Measurements from ENCODE around the gene TACC2. TPM values are rescaled to one million over a fixed set of nuclear protein-coding genes. Genes with fewer than 3 reads are reported as not detected.
"Not testable (repeated sequence)": the region's sequence is repeated elsewhere in the genome, so short reads cannot be mapped to it uniquely, and the experiment has no call there.

Gene TACC2
- total RNA-seq, 1 donor from 2014 or later, result not detected

DNA sequence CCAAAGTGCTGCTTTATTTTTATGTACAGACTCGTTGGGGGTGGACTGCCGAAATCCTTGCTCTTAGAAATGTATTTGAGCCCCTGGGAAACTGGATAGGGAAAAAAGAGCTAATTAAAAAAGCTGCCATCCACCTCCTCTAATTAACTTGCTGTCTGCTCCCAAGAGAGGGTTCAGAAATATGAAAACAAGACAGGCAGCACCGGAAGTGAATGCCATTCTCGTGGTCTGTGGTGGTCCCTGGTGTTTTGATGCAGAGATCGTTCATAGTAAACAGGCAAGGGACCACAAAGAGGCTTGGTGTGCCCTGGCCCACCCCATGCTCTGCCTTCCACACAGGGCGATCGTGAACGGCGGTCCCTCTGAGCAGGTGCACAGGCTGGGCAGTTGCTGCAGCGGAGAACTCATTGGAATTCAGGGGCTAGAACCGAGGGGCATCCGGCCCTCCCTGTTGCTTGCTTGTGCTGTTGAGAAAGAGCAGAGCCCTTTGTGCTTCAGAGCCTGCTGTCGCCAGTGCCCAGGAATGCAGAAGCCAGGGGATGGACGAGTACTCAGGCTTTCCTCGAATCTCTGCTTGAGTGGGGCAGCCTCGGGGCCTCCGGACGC lies 203.1 kb downstream of the TACC2 start:
- intact Hi-C loops (cut with micrococcal nuclease), result no loop called here

DNA sequence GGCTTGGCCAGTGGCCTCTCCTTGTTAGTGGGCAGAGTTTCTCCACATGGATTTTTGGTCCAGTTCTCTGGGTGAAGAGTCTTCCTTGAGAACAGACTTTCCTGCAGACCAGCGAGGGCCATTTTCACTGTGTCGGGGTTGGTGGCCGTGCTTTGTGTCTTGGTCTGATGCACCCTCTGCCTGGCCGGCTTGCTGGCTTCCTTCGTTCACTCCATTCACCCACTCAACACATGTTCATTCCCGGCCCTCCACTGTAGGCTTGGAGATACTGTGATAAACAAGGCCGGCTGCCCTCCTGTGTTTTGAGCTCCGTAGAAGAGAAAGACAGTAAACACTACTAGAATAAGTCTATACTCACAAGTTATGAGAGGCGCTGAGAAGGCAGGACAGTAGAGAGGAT lies 205.3 kb downstream of the TACC2 start:
- DNase-seq (ENCODE audit: low spot score), result no peak
- H3K36me3 Mint-ChIP-seq (ENCODE audit: low read depth), result no peaks in the 10 kb centered on the region

More for the DNA sequence above, 203.1 kb downstream of the TACC2 start:
- H3K4me3 Mint-ChIP-seq (ENCODE audit: low read depth), result no peak overlapping the region
- no peak for DNase-seq (ENCODE audit: low spot score)
- H3K27ac Mint-ChIP-seq, result no peak overlapping the region
- no peaks in the 10 kb centered on the region for H3K4me1 Mint-ChIP-seq (ENCODE audit: low read depth)
- no peaks in the 10 kb centered on the region for H3K9me3 Mint-ChIP-seq
- H3K36me3 Mint-ChIP-seq (ENCODE audit: low read depth), result no peaks in the 10 kb centered on the region
- H3K27me3 Mint-ChIP-seq (ENCODE audit: low read depth), result no peaks in the 10 kb centered on the region

DNA sequence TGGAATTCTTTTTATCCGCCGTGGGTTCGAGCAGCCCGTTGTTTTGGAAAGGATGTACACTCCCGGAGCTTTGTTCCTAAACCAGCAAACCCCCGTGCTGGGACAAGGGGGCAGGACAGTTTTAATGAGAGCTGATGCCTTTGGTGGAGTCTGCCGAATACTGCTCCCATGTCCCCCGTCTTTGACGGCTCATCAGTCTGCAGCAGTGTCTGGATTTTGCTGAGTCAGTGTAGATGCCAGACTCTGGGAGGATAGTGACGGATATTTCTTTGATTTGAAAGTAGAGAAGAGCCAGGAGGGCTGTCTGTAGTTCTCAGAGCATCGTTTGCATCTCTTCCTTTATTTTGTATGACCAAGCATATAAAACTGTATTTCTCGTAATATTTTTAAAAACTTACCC lies 207.3 kb downstream of the TACC2 start:
- intact Hi-C loops (cut with micrococcal nuclease), result no loop called here
- Mint-ChIP-seq H3K27ac (no peak overlapping the region), H3K4me3 (ENCODE audit: low read depth) (no peak overlapping the region), H3K9me3 (no peaks in the 10 kb centered on the region), H3K27me3 (ENCODE audit: low read depth) (no peaks in the 10 kb centered on the region), H3K36me3 (ENCODE audit: low read depth) (no peaks in the 10 kb centered on the region), H3K4me1 (ENCODE audit: low read depth) (no peaks in the 10 kb centered on the region)
- DNase-seq (ENCODE audit: low spot score), result no peak

More for the DNA sequence above, 205.3 kb downstream of the TACC2 start:
- H3K4me1 Mint-ChIP-seq (ENCODE audit: low read depth), result no peaks in the 10 kb centered on the region
- intact Hi-C loops (cut with micrococcal nuclease), result no loop called here
- H3K9me3 Mint-ChIP-seq, result no peaks in the 10 kb centered on the region
- no peak overlapping the region for H3K4me3 Mint-ChIP-seq (ENCODE audit: low read depth)
- no peak overlapping the region for H3K27ac Mint-ChIP-seq
- no peaks in the 10 kb centered on the region for H3K27me3 Mint-ChIP-seq (ENCODE audit: low read depth)

DNA sequence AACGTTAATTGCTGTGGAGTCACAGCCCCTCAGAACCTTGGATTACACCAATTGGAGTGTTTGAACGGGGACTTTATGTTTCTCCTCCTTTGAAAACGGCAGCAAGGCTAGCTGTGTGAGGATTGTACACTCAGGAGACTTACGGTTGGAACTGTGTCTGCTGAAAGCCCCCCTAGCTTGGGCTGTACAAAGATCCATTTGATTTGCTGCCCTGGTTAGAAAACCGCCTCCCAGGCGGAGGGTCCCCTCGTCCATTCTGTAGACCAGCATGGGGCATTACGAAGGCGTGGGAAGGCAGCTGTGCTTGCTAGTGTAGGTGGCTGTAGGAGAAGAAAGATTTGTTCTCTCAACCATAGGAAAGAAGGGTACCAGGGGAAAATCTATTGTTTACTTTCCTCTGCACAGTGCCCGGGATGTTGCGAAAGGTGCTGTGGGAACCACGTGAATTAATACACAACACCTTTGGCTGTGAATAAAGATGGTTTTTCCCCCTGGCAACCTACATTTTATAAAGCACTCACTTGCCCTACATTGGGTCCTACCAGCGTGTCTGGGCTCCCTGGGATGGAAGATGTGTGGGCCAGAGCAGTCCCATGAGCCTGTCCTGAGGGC lies 208.8 kb downstream of the TACC2 start:
- Mint-ChIP-seq H3K36me3 (ENCODE audit: low read depth) (no peaks in the 10 kb centered on the region), H3K4me3 (ENCODE audit: low read depth) (no peak overlapping the region), H3K4me1 (ENCODE audit: low read depth) (no peaks in the 10 kb centered on the region), H3K27me3 (ENCODE audit: low read depth) (no peaks in the 10 kb centered on the region), H3K27ac (no peak overlapping the region), H3K9me3 (no peaks in the 10 kb centered on the region)
- DNase-seq (ENCODE audit: low spot score), result no peak
- intact Hi-C loops (cut with micrococcal nuclease), result no loop called here

GRCh38 chr10:122198631-122199030 lies 209.7 kb downstream of the TACC2 start:
- H3K4me3 Mint-ChIP-seq (ENCODE audit: low read depth), result no peak overlapping the region
- no peaks in the 10 kb centered on the region for H3K36me3 Mint-ChIP-seq (ENCODE audit: low read depth)
- intact Hi-C loops (cut with micrococcal nuclease), result no loop called here
- DNase-seq (ENCODE audit: low spot score), result no peak
- no peaks in the 10 kb centered on the region for H3K9me3 Mint-ChIP-seq
- H3K27me3 Mint-ChIP-seq (ENCODE audit: low read depth), result no peaks in the 10 kb centered on the region
- no peaks in the 10 kb centered on the region for H3K4me1 Mint-ChIP-seq (ENCODE audit: low read depth)
- H3K27ac Mint-ChIP-seq, result no peak overlapping the region

DNA sequence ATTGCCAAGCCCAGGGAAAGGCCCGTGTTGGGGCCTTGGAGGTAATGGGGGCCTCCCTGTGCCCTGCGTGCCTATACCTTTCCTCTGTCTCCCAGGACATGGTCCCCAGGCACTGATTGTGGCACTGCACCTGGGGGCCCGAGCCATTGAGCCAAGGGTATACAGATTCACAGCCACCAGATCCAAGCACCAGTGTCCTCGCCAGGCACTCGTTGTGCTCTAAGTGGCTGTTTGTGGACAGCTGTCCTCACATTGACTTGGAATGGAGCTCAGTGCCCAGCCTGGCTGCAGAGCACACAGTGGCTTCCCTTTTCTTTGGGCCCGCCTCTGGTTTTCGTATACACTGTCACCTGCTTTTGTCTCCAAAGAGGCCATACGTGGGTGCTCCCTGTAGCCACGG lies 210.1 kb downstream of the TACC2 start:
- H3K9me3 Mint-ChIP-seq, result no peaks in the 10 kb centered on the region
- no peak for DNase-seq (ENCODE audit: low spot score)
- intact Hi-C loops (cut with micrococcal nuclease), result no loop called here
- no peaks in the 10 kb centered on the region for H3K27me3 Mint-ChIP-seq (ENCODE audit: low read depth)
- H3K4me1 Mint-ChIP-seq (ENCODE audit: low read depth), result no peaks in the 10 kb centered on the region
- no peak overlapping the region for H3K4me3 Mint-ChIP-seq (ENCODE audit: low read depth)
- no peaks in the 10 kb centered on the region for H3K36me3 Mint-ChIP-seq (ENCODE audit: low read depth)
- H3K27ac Mint-ChIP-seq, result no peak overlapping the region

DNA sequence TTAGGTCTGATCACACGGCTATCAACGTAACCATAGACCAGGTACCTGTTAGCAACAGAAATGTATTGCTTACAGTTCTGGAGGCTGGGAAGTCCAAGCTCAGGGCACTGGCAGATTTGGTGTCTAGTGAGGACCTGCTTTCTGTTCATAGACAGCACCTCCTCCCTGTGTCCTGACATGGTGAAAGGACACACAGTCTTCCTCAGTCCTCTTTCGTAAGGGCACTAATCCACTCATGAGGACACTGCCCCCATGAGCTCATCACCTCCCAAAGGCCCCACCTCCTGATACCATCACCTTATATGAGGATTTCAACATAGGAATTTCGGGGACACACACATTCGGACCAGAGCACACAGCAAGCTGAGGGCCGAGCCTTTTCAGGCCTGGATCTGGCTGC lies 210.7 kb downstream of the TACC2 start:
- no peak overlapping the region for H3K27ac Mint-ChIP-seq
- DNase-seq (ENCODE audit: low spot score), result no peak
- no peak overlapping the region for H3K4me3 Mint-ChIP-seq (ENCODE audit: low read depth)
- intact Hi-C loops (cut with micrococcal nuclease), result no loop called here
- no peaks in the 10 kb centered on the region for H3K36me3 Mint-ChIP-seq (ENCODE audit: low read depth)
- no peaks in the 10 kb centered on the region for H3K4me1 Mint-ChIP-seq (ENCODE audit: low read depth)
- no peaks in the 10 kb centered on the region for H3K27me3 Mint-ChIP-seq (ENCODE audit: low read depth)
- H3K9me3 Mint-ChIP-seq, result no peaks in the 10 kb centered on the region

DNA sequence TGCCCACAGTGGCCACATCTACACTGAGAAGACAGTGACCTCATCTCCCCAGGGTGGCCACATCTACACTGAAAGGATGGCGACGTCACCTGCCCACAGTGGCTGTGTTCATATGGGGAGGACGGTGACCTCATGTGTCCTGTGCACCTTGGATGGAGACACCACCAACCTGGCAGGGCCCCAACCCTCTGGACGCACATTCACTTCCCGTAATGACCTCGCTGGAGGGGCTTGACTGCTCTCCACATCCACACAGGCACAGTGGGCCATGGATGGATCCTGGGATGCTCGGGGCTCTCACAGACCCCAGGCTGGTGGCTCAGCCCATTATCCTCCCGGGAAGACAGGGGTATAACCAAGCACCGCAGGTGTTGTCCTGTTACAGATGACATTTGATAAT lies 212.4 kb downstream of the TACC2 start:
- intact Hi-C loops (cut with micrococcal nuclease), result no loop called here
- Mint-ChIP-seq H3K4me3 (ENCODE audit: low read depth) (no peak overlapping the region), H3K27me3 (ENCODE audit: low read depth) (no peaks in the 10 kb centered on the region), H3K36me3 (ENCODE audit: low read depth) (no peaks in the 10 kb centered on the region), H3K4me1 (ENCODE audit: low read depth) (no peaks in the 10 kb centered on the region), H3K9me3 (no peaks in the 10 kb centered on the region), H3K27ac (no peak overlapping the region)
- DNase-seq (ENCODE audit: low spot score), result no peak

DNA sequence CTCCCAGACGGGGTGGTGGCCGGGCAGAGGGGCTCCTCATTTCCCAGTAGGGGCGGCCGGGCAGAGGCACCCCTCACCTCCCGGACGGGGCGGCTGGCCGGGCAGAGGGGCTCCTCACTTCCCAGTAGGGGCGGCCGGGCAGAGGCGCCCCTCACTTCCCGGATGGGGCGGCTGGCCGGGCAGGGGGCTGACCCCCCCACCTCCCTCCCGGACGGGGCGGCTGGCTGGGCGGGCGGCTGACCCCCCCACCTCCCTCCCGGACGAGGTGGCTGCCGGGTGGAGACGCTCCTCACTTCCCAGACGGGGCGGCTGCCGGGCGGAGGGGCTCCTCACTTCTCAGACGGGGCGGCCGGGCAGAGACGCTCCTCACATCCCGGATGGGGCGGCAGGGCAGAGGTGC lies 214.2 kb downstream of the TACC2 start:
- H3K36me3 Mint-ChIP-seq (ENCODE audit: low read depth); DNase-seq (ENCODE audit: low spot score); H3K4me3 Mint-ChIP-seq (ENCODE audit: low read depth); H3K27me3 Mint-ChIP-seq (ENCODE audit: low read depth); H3K4me1 Mint-ChIP-seq (ENCODE audit: low read depth); intact Hi-C loops (cut with micrococcal nuclease); H3K9me3 Mint-ChIP-seq; H3K27ac Mint-ChIP-seq: not testable (repeated sequence)

- H3K9me3 Mint-ChIP-seq, result no peaks in the 10 kb centered on the region
- no peaks in the 10 kb centered on the region for H3K36me3 Mint-ChIP-seq (ENCODE audit: low read depth)
- no peaks in the 10 kb centered on the region for H3K27me3 Mint-ChIP-seq (ENCODE audit: low read depth)
- H3K27ac Mint-ChIP-seq, result no peak overlapping the region
- no peaks in the 10 kb centered on the region for H3K4me1 Mint-ChIP-seq (ENCODE audit: low read depth)
- no peak for DNase-seq (ENCODE audit: low spot score)
- H3K4me3 Mint-ChIP-seq (ENCODE audit: low read depth), result no peak overlapping the region
- intact Hi-C loops (cut with micrococcal nuclease), result no loop called here
Observed at GRCh38 chr10:122204691-122205489, 215.9 kb downstream of the TACC2 start.

GRCh38 chr10:122206471-122207065 lies 217.6 kb downstream of the TACC2 start:
- no peak overlapping the region for H3K4me3 Mint-ChIP-seq (ENCODE audit: low read depth)
- H3K27ac Mint-ChIP-seq, result no peak overlapping the region
- H3K4me1 Mint-ChIP-seq (ENCODE audit: low read depth), result no peaks in the 10 kb centered on the region
- intact Hi-C loops (cut with micrococcal nuclease), result no loop called here
- no peaks in the 10 kb centered on the region for H3K27me3 Mint-ChIP-seq (ENCODE audit: low read depth)
- H3K9me3 Mint-ChIP-seq, result no peaks in the 10 kb centered on the region
- DNase-seq (ENCODE audit: low spot score), result no peak
- H3K36me3 Mint-ChIP-seq (ENCODE audit: low read depth), result no peaks in the 10 kb centered on the region

- intact Hi-C loops (cut with micrococcal nuclease), result no loop called here
- H3K27me3 Mint-ChIP-seq (ENCODE audit: low read depth), result no peaks in the 10 kb centered on the region
- H3K36me3 Mint-ChIP-seq (ENCODE audit: low read depth), result no peaks in the 10 kb centered on the region
Observed at GRCh38 chr10:122207163-122207562, 218.2 kb downstream of the TACC2 start.

DNA sequence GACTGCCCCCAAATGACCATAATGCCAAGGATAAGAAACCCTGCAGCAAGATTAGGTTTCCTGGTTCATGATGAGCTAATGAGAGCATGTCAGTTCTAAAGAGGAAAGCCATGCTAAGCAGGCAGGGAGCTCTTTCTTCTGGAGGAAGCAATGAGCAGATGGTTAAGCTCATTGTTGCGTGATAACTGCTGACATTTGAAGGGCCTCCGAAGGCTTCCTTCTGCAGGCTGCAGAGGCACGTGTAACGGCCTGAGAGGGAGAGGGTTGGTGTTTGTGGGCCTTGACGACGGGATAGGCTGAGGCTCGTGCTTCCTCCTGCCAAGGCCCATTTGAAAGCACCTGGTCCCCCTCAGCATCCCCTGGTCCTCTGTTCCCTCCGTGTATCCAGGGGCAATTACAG lies 218.6 kb downstream of the TACC2 start:
- Mint-ChIP-seq H3K4me3 (ENCODE audit: low read depth) (no peak overlapping the region), H3K36me3 (ENCODE audit: low read depth) (no peaks in the 10 kb centered on the region)

More at GRCh38 chr10:122207163-122207562, 218.2 kb downstream of the TACC2 start:
- no peak overlapping the region for H3K27ac Mint-ChIP-seq
- no peaks in the 10 kb centered on the region for H3K4me1 Mint-ChIP-seq (ENCODE audit: low read depth)
- no peaks in the 10 kb centered on the region for H3K9me3 Mint-ChIP-seq
- H3K4me3 Mint-ChIP-seq (ENCODE audit: low read depth), result no peak overlapping the region
- no peak for DNase-seq (ENCODE audit: low spot score)

More for the DNA sequence above, 218.6 kb downstream of the TACC2 start:
- no peaks in the 10 kb centered on the region for H3K27me3 Mint-ChIP-seq (ENCODE audit: low read depth)
- H3K4me1 Mint-ChIP-seq (ENCODE audit: low read depth), result no peaks in the 10 kb centered on the region
- no peak overlapping the region for H3K27ac Mint-ChIP-seq
- intact Hi-C loops (cut with micrococcal nuclease), result no loop called here
- no peaks in the 10 kb centered on the region for H3K9me3 Mint-ChIP-seq
- no peak for DNase-seq (ENCODE audit: low spot score)
